IMR-90 (cell line): ENCODE measurements around the gene WDR27. TPM values are rescaled to one million over a fixed set of nuclear protein-coding genes. Genes with fewer than 3 reads are reported as not detected.

Experiments used
- ATAC-seq: fragments of 200-7000 bp; cut with Tn5 transposase; 2 replicates; pipeline ENCODE4 v1.9.1; 2020; ENCODE audit warnings: low read depth, mild to moderate bottlenecking, moderate library complexity
- BruUV-seq: library from RNA; stranded (reverse); fragments of 400-500 nt; replicated peaks from 2 replicates; lab custom pipeline; 2021; lab: Mats Ljungman, UMichigan
- CTCF ChIA-PET: fragments of 300-600 bp; formaldehyde crosslinking; extraction: SDS; loops from one replicate; lab custom pipeline; 2021; ENCODE audit warnings: antibody characterized with exemption; lab: Yijun Ruan, JAX
- POLR2A ChIA-PET: fragments of 300-600 bp; sonication (Branson Sonifier 250); formaldehyde crosslinking; loops from one replicate; lab custom pipeline; 2022; ENCODE audit warnings: antibody characterized with exemption; ENCODE audit not compliant: unreplicated experiment; lab: Charles Lee
- DNase-seq: peaks from one replicate; pipeline ENCODE4 v3.0.0; 2013
- H2AFZ ChIP-seq: replicated peaks from 2 replicates; pipeline ENCODE3; 2013; ENCODE audit warnings: low read length, mild to moderate bottlenecking; ENCODE audit not compliant: poor library complexity
- H2AK5ac ChIP-seq: 2 replicates; pipeline ENCODE4 v1.6.1; 2013; ENCODE audit warnings: low read depth, low read length, inconsistent platforms
- H2AK9ac ChIP-seq: replicated peaks from 2 replicates; pipeline ENCODE3; 2013; ENCODE audit warnings: mild to moderate bottlenecking, low read depth, low read length, moderate library complexity; ENCODE audit not compliant: poor library complexity
- H2BK120ac ChIP-seq: 2 replicates; pipeline ENCODE4 v1.6.1; 2013; ENCODE audit warnings: low read depth, low read length, inconsistent platforms
- H2BK15ac ChIP-seq: 3 replicates; pipeline ENCODE4 v1.6.1; 2013; ENCODE audit warnings: low read depth, low read length, inconsistent platforms
- H2BK20ac ChIP-seq: 2 replicates; pipeline ENCODE4 v1.6.1; 2013; ENCODE audit warnings: low read depth, mild to moderate bottlenecking, inconsistent platforms, low read length, moderate library complexity
- H2BK5ac ChIP-seq: 2 replicates; pipeline ENCODE4 v1.6.1; 2013; ENCODE audit warnings: mild to moderate bottlenecking, low read depth, low read length, inconsistent platforms; ENCODE audit not compliant: poor library complexity, severe bottlenecking
- H3K14ac ChIP-seq: replicated peaks from 2 replicates; pipeline ENCODE4 v1.6.1; 2013; ENCODE audit warnings: low read depth, low read length, inconsistent platforms
- H3K18ac ChIP-seq: 2 replicates; pipeline ENCODE4 v1.6.1; 2013; ENCODE audit warnings: low read depth, low read length, control low read depth
- H3K23ac ChIP-seq: 2 replicates; pipeline ENCODE4 v1.6.1; 2013; ENCODE audit warnings: low read depth, low read length, inconsistent platforms
- H3K27ac ChIP-seq: 2 replicates; pipeline ENCODE4 v1.5.1; 2013; ENCODE audit warnings: mild to moderate bottlenecking, control low read depth, low read length; ENCODE audit not compliant: insufficient read depth
- H3K27me3 ChIP-seq: 2 replicates; pipeline ENCODE4 v1.6.1; 2013; ENCODE audit warnings: low read length; ENCODE audit not compliant: control insufficient read depth, insufficient read depth
- H3K36me3 ChIP-seq: 2 replicates; pipeline ENCODE4 v1.6.1; 2013; ENCODE audit warnings: low read length, mixed read lengths; ENCODE audit not compliant: control insufficient read depth, insufficient read depth
- H3K4ac ChIP-seq: 2 replicates; pipeline ENCODE4 v1.6.1; 2013; ENCODE audit warnings: low read depth, low read length, inconsistent platforms
- H3K4me1 ChIP-seq: 2 replicates; pipeline ENCODE4 v1.6.1; 2013; ENCODE audit warnings: low read length, mixed read lengths; ENCODE audit not compliant: control insufficient read depth, insufficient read depth
- H3K4me2 ChIP-seq: 2 replicates; pipeline ENCODE4 v1.6.1; 2013; ENCODE audit warnings: low read depth, mild to moderate bottlenecking, control low read depth, low read length, moderate library complexity
- H3K4me3 ChIP-seq: 2 replicates; pipeline ENCODE4 v1.5.1; 2013; ENCODE audit warnings: low read depth, mild to moderate bottlenecking, control low read depth, low read length, moderate library complexity; ENCODE audit not compliant: insufficient read depth
- H3K56ac ChIP-seq: 2 replicates; pipeline ENCODE4 v1.6.1; 2013; ENCODE audit warnings: low read length, inconsistent platforms; ENCODE audit not compliant: insufficient read depth; ENCODE audit errors: extremely low read depth
- H3K79me1 ChIP-seq, 2 experiments: 2 replicates each; pipeline ENCODE4 v1.6.1; 2013; ENCODE audit warnings: low read length in 2 of 2, inconsistent platforms in 1 of 2, low read depth in 1 of 2
- H3K9ac ChIP-seq: 2 replicates; pipeline ENCODE4 v1.6.1; 2013; ENCODE audit warnings: low read depth, low read length, control low read depth
- H3K9me1 ChIP-seq: 2 replicates; pipeline ENCODE4 v1.6.1; 2013; ENCODE audit warnings: low read length, inconsistent platforms; ENCODE audit not compliant: insufficient read depth
- H3K9me3 ChIP-seq: 2 replicates; pipeline ENCODE4 v1.6.1; 2013; ENCODE audit warnings: low read length; ENCODE audit not compliant: control insufficient read depth, insufficient read depth
- H4K20me1 ChIP-seq: 2 replicates; pipeline ENCODE4 v1.6.1; 2013; ENCODE audit warnings: low read length, inconsistent platforms; ENCODE audit not compliant: insufficient read depth
- H4K5ac ChIP-seq: 2 replicates; pipeline ENCODE4 v1.6.1; 2013; ENCODE audit warnings: mild to moderate bottlenecking, low read depth, low read length, control low read depth
- H4K8ac ChIP-seq, 2 experiments: 2 replicates each; pipeline ENCODE4 v1.6.1; 2013; ENCODE audit warnings: low read depth in 2 of 2, low read length in 2 of 2, control low read depth in 1 of 2, inconsistent platforms in 1 of 2
- H4K91ac ChIP-seq: 2 replicates; pipeline ENCODE4 v1.6.1; 2013; ENCODE audit warnings: low read depth, low read length, inconsistent platforms; ENCODE audit not compliant: insufficient read depth
- BHLHE40 ChIP-seq: fragments of 150-350 bp; IDR thresholded peaks from 2 replicates; pipeline ENCODE4 v1.6.1; 2016; ENCODE audit warnings: mild to moderate bottlenecking, low read depth, low read length
- CEBPB ChIP-seq: IDR thresholded peaks from 2 replicates; pipeline ENCODE4 v1.6.1; 2012; ENCODE audit warnings: low read depth, low read length, improper control_type of control experiment
- CHD1 ChIP-seq: IDR thresholded peaks from 2 replicates; pipeline ENCODE4 v1.6.1; 2012; ENCODE audit warnings: low read depth, low read length, improper control_type of control experiment
- FOS ChIP-seq: fragments of 150-350 bp; IDR thresholded peaks from 2 replicates; pipeline ENCODE4 v1.6.1; 2016; ENCODE audit warnings: low read depth, low read length
- MAFK ChIP-seq: IDR thresholded peaks from 2 replicates; pipeline ENCODE4 v1.6.1; 2012; ENCODE audit warnings: low read depth, low read length, improper control_type of control experiment
- MAZ ChIP-seq: IDR thresholded peaks from 2 replicates; pipeline ENCODE4 v1.6.1; 2012; ENCODE audit warnings: low read depth, mild to moderate bottlenecking, low read length, improper control_type of control experiment, moderate library complexity, borderline replicate concordance
- MXI1 ChIP-seq: IDR thresholded peaks from 2 replicates; pipeline ENCODE4 v1.6.1; 2012; ENCODE audit warnings: low read depth, mild to moderate bottlenecking, low read length, moderate library complexity, borderline replicate concordance
- NFE2L2 ChIP-seq: fragments of 150-350 bp; IDR thresholded peaks from 2 replicates; pipeline ENCODE4 v1.6.1; 2016; ENCODE audit warnings: low read depth, mild to moderate bottlenecking, low read length
- POLR2A ChIP-seq: IDR thresholded peaks from 2 replicates; pipeline ENCODE4 v1.6.1; 2012; ENCODE audit warnings: mild to moderate bottlenecking, low read depth, low read length
- RAD21 ChIP-seq: IDR thresholded peaks from 2 replicates; pipeline ENCODE4 v1.6.1; 2012; ENCODE audit warnings: low read length, improper control_type of control experiment
- RCOR1 ChIP-seq: IDR thresholded peaks from 2 replicates; pipeline ENCODE4 v1.6.1; 2012; ENCODE audit warnings: mild to moderate bottlenecking, low read length, improper control_type of control experiment; ENCODE audit not compliant: insufficient replicate concordance
- RFX5 ChIP-seq: IDR thresholded peaks from 2 replicates; pipeline ENCODE4 v1.8.0; 2012; ENCODE audit warnings: low read depth, mild to moderate bottlenecking, low read length, moderate library complexity
- SMC3 ChIP-seq: fragments of 150-350 bp; IDR thresholded peaks from 2 replicates; pipeline ENCODE4 v1.6.1; 2016; ENCODE audit warnings: low read depth, mild to moderate bottlenecking, antibody characterized with exemption, low read length, moderate library complexity
- WGBS, 2 experiments: methylation state at CpG; one replicate each; pipeline versions ENCODE4 v1.1.5 to v1.1.7; 2013; ENCODE audit warnings: missing lambda C conversion rate in 2 of 2; ENCODE audit not compliant: insufficient read length in 1 of 2; ENCODE audit errors: extremely low coverage in 2 of 2; 5-methylcytosine and 5-hydroxymethylcytosine counted together
- dilution Hi-C: fragments of 300-500 bp; cut with HindIII; formaldehyde crosslinking; loops from one replicate; pipeline ENCODE4 v1.14.3; 2018; ENCODE audit warnings: low sequenced_read_pairs; ENCODE audit not compliant: unreplicated experiment
- in situ Hi-C: fragments of 300-500 bp; cut with MboI; formaldehyde crosslinking; loops from 3 replicates; pipeline ENCODE4 v1.14.3; 2019; ENCODE audit warnings: low sequenced_read_pairs, inconsistent platforms, mixed read lengths
- intact Hi-C: fragments of 100-400 bp; cut with micrococcal nuclease; formaldehyde crosslinking; loops from 2 replicates; pipeline ENCODE4 v1.10.0; 2022
- polyA plus RNA-seq, 3 experiments: library from polyadenylated mRNA; depleted of rRNA; stranded (reverse); fragments of >200 nt; gene quantifications; 2 replicates each; pipeline ENCODE4 v1.2.3, GENCODE V29; 2012; ENCODE audit warnings: low replicate concordance in 1 of 3
- total RNA-seq: library from RNA; depleted of rRNA; stranded (reverse); fragments of >200 nt; gene quantifications from 2 replicates; pipeline ENCODE4 v1.2.3, GENCODE V29; 2012
- TF ChIP-seq, protein P1 (sequence below): conservative IDR thresholded peaks from 2 replicates; pipeline ENCODE4 v1.5.1; 2012; ENCODE audit warnings: mild to moderate bottlenecking, low read depth, low read length, improper control_type of control experiment
- TF ChIP-seq, protein P2 (sequence below): fragments of 150-350 bp; IDR thresholded peaks from 2 replicates; pipeline ENCODE4 v1.6.1; 2016; ENCODE audit warnings: low read depth, mild to moderate bottlenecking, low read length, moderate library complexity, borderline replicate concordance
- TF ChIP-seq, protein P3 (sequence below): fragments of 150-350 bp; IDR thresholded peaks from 2 replicates; pipeline ENCODE4 v1.6.1; 2017; ENCODE audit warnings: mild to moderate bottlenecking, antibody characterized with exemption, low read length, low read depth

Gene WDR27
- total and polyA plus RNA-seq, 2 of the 4 experiments (the other 2 are of a cell fraction), result 7.0 to 18.5 TPM

DNA sequence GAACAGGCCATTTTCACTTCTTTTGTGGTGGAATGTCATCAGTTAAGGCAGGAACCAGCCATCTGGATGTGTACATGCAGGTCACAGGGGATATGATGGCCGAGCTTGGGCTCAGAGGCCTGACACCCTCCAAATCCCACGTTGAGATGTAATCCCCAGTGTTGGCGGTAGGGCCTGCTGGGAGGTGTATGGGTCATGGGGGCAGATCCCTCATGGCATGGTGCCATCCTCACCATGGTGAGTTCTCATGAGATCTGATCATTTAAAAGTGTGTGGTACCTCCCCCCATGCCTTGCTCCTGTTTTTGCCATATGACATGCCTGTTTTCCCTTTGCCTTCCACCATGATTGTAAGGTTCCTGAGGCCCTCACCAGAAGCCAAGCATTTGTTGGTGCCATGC, 26.8 kb downstream of the WDR27 start:
- peaks cover 0 to 7% of the 10 kb centered on the region in 2 experiments; a peak in 1 of 4 replicates for H3K79me1 ChIP-seq
- no peak overlapping the region for H3K4ac ChIP-seq
- dilution Hi-C loops (no loop called here), in situ Hi-C loops (no loop called here), intact Hi-C loops (no loop called here)
- H3K23ac ChIP-seq, result no peak overlapping the region
- H4K5ac ChIP-seq, result no peak overlapping the region
- WGBS, 2 experiments, result no CpG with 5 or more reads among the region's 3 CpGs
- POLR2A ChIA-PET, result no interaction called here
- H3K4me2 ChIP-seq, result no peak overlapping the region
- no peak overlapping the region for H3K14ac ChIP-seq
- H3K4me1 ChIP-seq, result no peaks in the 10 kb centered on the region
- TF ChIP-seq FOS, result no peak
- TF ChIP-seq, protein P1, sequence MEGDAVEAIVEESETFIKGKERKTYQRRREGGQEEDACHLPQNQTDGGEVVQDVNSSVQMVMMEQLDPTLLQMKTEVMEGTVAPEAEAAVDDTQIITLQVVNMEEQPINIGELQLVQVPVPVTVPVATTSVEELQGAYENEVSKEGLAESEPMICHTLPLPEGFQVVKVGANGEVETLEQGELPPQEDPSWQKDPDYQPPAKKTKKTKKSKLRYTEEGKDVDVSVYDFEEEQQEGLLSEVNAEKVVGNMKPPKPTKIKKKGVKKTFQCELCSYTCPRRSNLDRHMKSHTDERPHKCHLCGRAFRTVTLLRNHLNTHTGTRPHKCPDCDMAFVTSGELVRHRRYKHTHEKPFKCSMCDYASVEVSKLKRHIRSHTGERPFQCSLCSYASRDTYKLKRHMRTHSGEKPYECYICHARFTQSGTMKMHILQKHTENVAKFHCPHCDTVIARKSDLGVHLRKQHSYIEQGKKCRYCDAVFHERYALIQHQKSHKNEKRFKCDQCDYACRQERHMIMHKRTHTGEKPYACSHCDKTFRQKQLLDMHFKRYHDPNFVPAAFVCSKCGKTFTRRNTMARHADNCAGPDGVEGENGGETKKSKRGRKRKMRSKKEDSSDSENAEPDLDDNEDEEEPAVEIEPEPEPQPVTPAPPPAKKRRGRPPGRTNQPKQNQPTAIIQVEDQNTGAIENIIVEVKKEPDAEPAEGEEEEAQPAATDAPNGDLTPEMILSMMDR, result no peak
- no peak for TF ChIP-seq POLR2A
- TF ChIP-seq BHLHE40, result no peak
- TF ChIP-seq NFE2L2, result no peak
- TF ChIP-seq RAD21, result no peak
- TF ChIP-seq MAZ, result no peak
- TF ChIP-seq, protein P2, sequence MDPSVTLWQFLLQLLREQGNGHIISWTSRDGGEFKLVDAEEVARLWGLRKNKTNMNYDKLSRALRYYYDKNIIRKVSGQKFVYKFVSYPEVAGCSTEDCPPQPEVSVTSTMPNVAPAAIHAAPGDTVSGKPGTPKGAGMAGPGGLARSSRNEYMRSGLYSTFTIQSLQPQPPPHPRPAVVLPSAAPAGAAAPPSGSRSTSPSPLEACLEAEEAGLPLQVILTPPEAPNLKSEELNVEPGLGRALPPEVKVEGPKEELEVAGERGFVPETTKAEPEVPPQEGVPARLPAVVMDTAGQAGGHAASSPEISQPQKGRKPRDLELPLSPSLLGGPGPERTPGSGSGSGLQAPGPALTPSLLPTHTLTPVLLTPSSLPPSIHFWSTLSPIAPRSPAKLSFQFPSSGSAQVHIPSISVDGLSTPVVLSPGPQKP, result no peak
- TF ChIP-seq, protein P3, sequence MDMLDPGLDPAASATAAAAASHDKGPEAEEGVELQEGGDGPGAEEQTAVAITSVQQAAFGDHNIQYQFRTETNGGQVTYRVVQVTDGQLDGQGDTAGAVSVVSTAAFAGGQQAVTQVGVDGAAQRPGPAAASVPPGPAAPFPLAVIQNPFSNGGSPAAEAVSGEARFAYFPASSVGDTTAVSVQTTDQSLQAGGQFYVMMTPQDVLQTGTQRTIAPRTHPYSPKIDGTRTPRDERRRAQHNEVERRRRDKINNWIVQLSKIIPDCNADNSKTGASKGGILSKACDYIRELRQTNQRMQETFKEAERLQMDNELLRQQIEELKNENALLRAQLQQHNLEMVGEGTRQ, result no peak
- TF ChIP-seq MXI1, result no peak
- no peak for TF ChIP-seq SMC3
- no peak for TF ChIP-seq CEBPB
- TF ChIP-seq CHD1, result no peak
- no peak for TF ChIP-seq RFX5
- TF ChIP-seq MAFK, result no peak
- TF ChIP-seq RCOR1, result no peak
- no peaks in the 10 kb centered on the region for H3K27me3 ChIP-seq
- CTCF ChIA-PET, result no interaction called here
- BruUV-seq, result no TSS peak
- no peak overlapping the region for H2AK9ac ChIP-seq
- 0 out of 2 replicates have a peak, but pooled peaks cover 2% of the 10 kb centered on the region for H3K9me1 ChIP-seq
- DNase-seq, result no peak
- no peak overlapping the region for H2BK15ac ChIP-seq
- H3K18ac ChIP-seq, result no peak overlapping the region
- peaks cover 15% of the 10 kb centered on the region for H3K36me3 ChIP-seq
- H2BK20ac ChIP-seq, result no peak overlapping the region
- no peak overlapping the region for H4K8ac ChIP-seq
- no peaks in the 10 kb centered on the region for H3K9me3 ChIP-seq
- H4K91ac ChIP-seq, result no peak overlapping the region
- H2BK5ac ChIP-seq, result no peak overlapping the region
- no peak overlapping the region for H2BK120ac ChIP-seq
- ATAC-seq, result no peak
- H2AK5ac ChIP-seq, result no peak overlapping the region
- H3K9ac ChIP-seq, result no peak overlapping the region
- no peak overlapping the region for H3K4me3 ChIP-seq
- H3K56ac ChIP-seq, result no peak overlapping the region
- H4K20me1 ChIP-seq, result no peaks in the 10 kb centered on the region
- H2AFZ ChIP-seq, result no peak overlapping the region
- H3K27ac ChIP-seq, result no peak overlapping the region
